ENCODE results near the gene BAHCC1.

The BAHCC1 gene

GRCh38 chr17:81402530-81402941 is 7.3 kb downstream of the BAHCC1 start:
- no peak overlapping the region for H3K4me3 ChIP-seq (ENCODE audit: low read depth, low read length)
- no peak for TF ChIP-seq CTCF (IDR thresholded peaks at IDR 0.05; ENCODE audit: low read depth, low read length)

GRCh38 chr17:81402981-81403467 is 7.8 kb downstream of the BAHCC1 start:
- no peak for TF ChIP-seq CTCF (IDR thresholded peaks at IDR 0.05; ENCODE audit: low read depth, low read length)
- H3K4me3 ChIP-seq (ENCODE audit: low read depth, low read length) = no peak overlapping the region

- TF ChIP-seq CTCF (IDR thresholded peaks at IDR 0.05; ENCODE audit: low read depth, low read length) = no peak
- peak overlapping the region; percentile 18 for H3K4me3 ChIP-seq (ENCODE audit: low read depth, low read length)
These were observed 8.6 kb downstream of the BAHCC1 start for GRCh38 chr17:81403671-81404534.

GRCh38 chr17:81404558-81405165 is 9.4 kb downstream of the BAHCC1 start:
- no peak overlapping the region for H3K4me3 ChIP-seq (ENCODE audit: low read depth, low read length)
- TF ChIP-seq CTCF (IDR thresholded peaks at IDR 0.05; ENCODE audit: low read depth, low read length) = no peak

- no peak overlapping the region for H3K4me3 ChIP-seq (ENCODE audit: low read depth, low read length)
These were observed 10.2 kb downstream of the BAHCC1 start for GRCh38 chr17:81405411-81405872.

GRCh38 chr17:81406117-81406953 is 11.1 kb downstream of the BAHCC1 start:
- no peak for TF ChIP-seq CTCF (IDR thresholded peaks at IDR 0.05; ENCODE audit: low read depth, low read length)
- H3K4me3 ChIP-seq (ENCODE audit: low read depth, low read length) = no peak overlapping the region

More at GRCh38 chr17:81405411-81405872, 10.2 kb downstream of the BAHCC1 start:
- TF ChIP-seq CTCF (IDR thresholded peaks at IDR 0.05; ENCODE audit: low read depth, low read length) = no peak

All from WI38 (cell line).